Transverse colon (tissue), 4 donors: ENCODE data around the gene RGS6. TPM values are rescaled to one million over a fixed set of nuclear protein-coding genes. Genes with fewer than 3 reads are reported as not detected.

Experiments used
- DNase-seq: peaks from one replicate; pipeline ENCODE4 v3.0.0-alpha.2; 2019
- H3K27ac ChIP-seq, 4 donors: fragments of 200-600 bp; sonication (generic); 2 replicates each; pipeline ENCODE4 v1.5.1; 2016 to 2018; ENCODE audit warnings: inconsistent platforms in 4 of 4
- H3K27me3 ChIP-seq: fragments of 200-600 bp; sonication (generic); 2 replicates; pipeline ENCODE4 v1.5.1; 2017; ENCODE audit warnings: inconsistent platforms
- H3K36me3 ChIP-seq, 4 donors: fragments of 200-600 bp; sonication (generic); 2 replicates each; pipeline ENCODE4 v1.5.1; 2017 to 2019; ENCODE audit warnings: inconsistent platforms in 4 of 4
- H3K4me1 ChIP-seq, 4 donors: fragments of 200-600 bp; sonication (generic); 2 replicates each; pipeline ENCODE4 v1.5.1; 2017 to 2020; ENCODE audit warnings: inconsistent platforms in 4 of 4
- H3K4me3 ChIP-seq, 4 donors: fragments of 200-600 bp; sonication (generic); 1 replicate in 1 of 4; 2 replicates in 3 of 4; pipeline versions ENCODE4 v1.5.1 to v1.6.1; 2017 to 2019; ENCODE audit warnings: inconsistent platforms in 4 of 4
- H3K9me3 ChIP-seq, 2 donors: fragments of 200-600 bp; sonication (generic); 2 replicates each; pipeline ENCODE4 v1.5.1; 2017 to 2019; ENCODE audit warnings: inconsistent platforms in 2 of 2
- CTCF ChIP-seq, 5 experiments: fragments of 200-600 bp in 3 of 5; fragments of 450-650 bp in 2 of 5; sonication (generic) in 3 of 5; IDR thresholded peaks; 1 replicate in 2 of 5; 2 replicates in 3 of 5; pipeline ENCODE4 v1.5.1; 2016 to 2017; ENCODE audit warnings: antibody characterized with exemption in 5 of 5, inconsistent platforms in 3 of 5, mild to moderate bottlenecking in 2 of 5, moderate library complexity in 1 of 5
- EP300 ChIP-seq: sonication (generic); formaldehyde crosslinking; IDR thresholded peaks from one replicate; pipeline ENCODE4 v1.6.1; 2017; ENCODE audit warnings: antibody characterized with exemption, low read depth
- POLR2A ChIP-seq: fragments of 450-650 bp; IDR thresholded peaks from one replicate; pipeline ENCODE4 v1.6.1; 2016; ENCODE audit warnings: antibody characterized with exemption, mild to moderate bottlenecking, moderate library complexity
- POLR2AphosphoS5 ChIP-seq, 3 donors: sonication (generic); formaldehyde crosslinking; IDR thresholded peaks; one replicate each; pipeline ENCODE4 v1.6.1; 2016; ENCODE audit warnings: antibody characterized with exemption in 3 of 3
- WGBS, 2 donors: methylation state at CpG; one replicate each; pipeline ENCODE4 v1.1.5; 2018; ENCODE audit warnings: low coverage in 1 of 2; 5-methylcytosine and 5-hydroxymethylcytosine counted together
- in situ Hi-C, 4 donors: fragments of 200-750 bp; cut with MboI; loops; one replicate each; pipeline versions ENCODE4 v1.15.0 to v1.15.1; 2017; ENCODE audit warnings: low sequenced_read_pairs in 3 of 4, low pct_ligation_motif_present in 1 of 4, low pct_unique_long_range_greater_than_20kb in 1 of 4
- intact Hi-C: fragments of 100-400 bp; cut with DNase I; formaldehyde crosslinking; loops from one replicate; pipeline ENCODE4 v1.15.1; 2023; ENCODE audit warnings: low total_unique reads
- total RNA-seq, 4 donors: library from RNA; depleted of rRNA; stranded (reverse); fragments of >200 nt; gene quantifications; one replicate each; pipeline ENCODE4 v1.1.0, GENCODE V29; 2016

RGS6 gene
- total RNA-seq, 4 donors from 2014 or later = 0.41 to 0.48 TPM; not detected in 2

GRCh38 chr14:72060917-72061316, 128.7 kb downstream of the RGS6 start:
- TF ChIP-seq EP300 = no peak
- no peak for TF ChIP-seq CTCF (IDR thresholded peaks at IDR 0.05)
- TF ChIP-seq POLR2A = no peak
- no peak for TF ChIP-seq POLR2AphosphoS5 (IDR thresholded peaks at IDR 0.05)
- no peaks in the 10 kb centered on the region for H3K9me3 ChIP-seq
- intact Hi-C loops = no loop called here
- no peaks in the 10 kb centered on the region for H3K4me1 ChIP-seq
- no peak overlapping the region for H3K27ac ChIP-seq
- DNase-seq = no peak
- in situ Hi-C loops = no loop called here
- no peaks in the 10 kb centered on the region for H3K36me3 ChIP-seq
- no peak overlapping the region for H3K4me3 ChIP-seq
- WGBS, 2 donors = 89 to 100% methylated on average over 1 of the region's 1 CpG
- no peaks in the 10 kb centered on the region for H3K27me3 ChIP-seq

GRCh38 chr14:72061718-72062117, 129.5 kb downstream of the RGS6 start:
- TF ChIP-seq POLR2A (no peak), POLR2AphosphoS5 (IDR thresholded peaks at IDR 0.05) (peak in 1 of 3 donors; percentile 43)
- no peak for DNase-seq
- H3K4me1 ChIP-seq = no peaks in the 10 kb centered on the region
- in situ Hi-C loops (no loop called here), intact Hi-C loops (no loop called here)
- H3K4me3 ChIP-seq = no peak overlapping the region
- no peak overlapping the region for H3K27ac ChIP-seq
- WGBS, 2 donors = 11 to 57% methylated on average over 1 of the region's 1 CpG
- H3K9me3 ChIP-seq = no peaks in the 10 kb centered on the region
- H3K27me3 ChIP-seq = no peaks in the 10 kb centered on the region
- no peaks in the 10 kb centered on the region for H3K36me3 ChIP-seq

GRCh38 chr14:72063761-72064282, 131.6 kb downstream of the RGS6 start:
- TF ChIP-seq POLR2A (no peak), CTCF (IDR thresholded peaks at IDR 0.05) (no peak), POLR2AphosphoS5 (IDR thresholded peaks at IDR 0.05) (no peak)
- in situ Hi-C loops = no loop called here
- no peaks in the 10 kb centered on the region for H3K36me3 ChIP-seq
- DNase-seq = no peak
- 78 to 87% methylated on average over 4 of the region's 4 CpGs for WGBS, 2 donors
- H3K27ac ChIP-seq = no peak overlapping the region
- no peaks in the 10 kb centered on the region for H3K27me3 ChIP-seq
- H3K4me3 ChIP-seq = no peak overlapping the region
- H3K9me3 ChIP-seq = no peaks in the 10 kb centered on the region
- intact Hi-C loops = no loop called here
- H3K4me1 ChIP-seq = no peaks in the 10 kb centered on the region

GRCh38 chr14:72064501-72064900, 132.3 kb downstream of the RGS6 start:
- no peak for DNase-seq
- no peaks in the 10 kb centered on the region for H3K36me3 ChIP-seq
- WGBS, 2 donors = 60 to 66% methylated on average over 4 of the region's 4 CpGs
- intact Hi-C loops (no loop called here), in situ Hi-C loops (no loop called here)
- H3K9me3 ChIP-seq = no peaks in the 10 kb centered on the region
- TF ChIP-seq EP300 = no peak
- TF ChIP-seq CTCF (IDR thresholded peaks at IDR 0.05) = no peak
- no peak for TF ChIP-seq POLR2A
- no peak for TF ChIP-seq POLR2AphosphoS5 (IDR thresholded peaks at IDR 0.05)
- H3K4me1 ChIP-seq = no peaks in the 10 kb centered on the region
- no peak overlapping the region for H3K4me3 ChIP-seq
- H3K27ac ChIP-seq = no peak overlapping the region
- H3K27me3 ChIP-seq = no peaks in the 10 kb centered on the region

- H3K4me3 ChIP-seq = no peak overlapping the region
- H3K4me1 ChIP-seq = no peaks in the 10 kb centered on the region
- H3K9me3 ChIP-seq = no peaks in the 10 kb centered on the region
- 96 to 100% methylated on average over 1 of the region's 1 CpG for WGBS, 2 donors
- no peak for TF ChIP-seq POLR2AphosphoS5 (IDR thresholded peaks at IDR 0.05)
- H3K27me3 ChIP-seq = no peaks in the 10 kb centered on the region
- no peak overlapping the region for H3K27ac ChIP-seq
- no peak for DNase-seq
- intact Hi-C loops = loop anchor here (5.0 kb wide), 1 partner anchor 1863 kb away; no protein-coding TSS in a partner anchor
- in situ Hi-C loops = no loop called here
- no peaks in the 10 kb centered on the region for H3K36me3 ChIP-seq
These were observed 138.2 kb downstream of the RGS6 start for GRCh38 chr14:72070458-72070857.
